Astrocyte of the cerebellum (primary cell): Measurements from ENCODE around the gene ZBTB20.
A peak's percentile ranks its signal among the peaks of the same experiment; 100 is the strongest.

Source experiments
- DNase-seq: peaks from one replicate; pipeline ENCODE4 v3.0.0-alpha.2; 2011; ENCODE audit warnings: low read depth
- H3K4me3 ChIP-seq: 2 replicates; pipeline ENCODE4 v1.5.1; 2011; ENCODE audit warnings: mild to moderate bottlenecking, low read depth, low read length, moderate library complexity
- CTCF ChIP-seq: IDR thresholded peaks from 2 replicates; pipeline ENCODE4 v1.5.1; 2012; ENCODE audit warnings: low read length, low read depth, moderate library complexity, mild to moderate bottlenecking; ENCODE audit errors: missing control alignments
- in situ Hi-C: cut with HindIII; loops from 2 replicates; pipeline ENCODE4 v1.10.0; 2017; ENCODE audit warnings: low sequenced_read_pairs

ZBTB20 gene

GRCh38 chr3:114428044-114428595 lies 719.0 kb downstream of the ZBTB20 start:
- in situ Hi-C loops, result no loop called here
- no peak for TF ChIP-seq CTCF
- DNase-seq, result no peak

GRCh38 chr3:114427285-114428043 lies 719.6 kb downstream of the ZBTB20 start:
- in situ Hi-C loops, result no loop called here
- no peak overlapping the region for H3K4me3 ChIP-seq
- no peak for DNase-seq
- TF ChIP-seq CTCF, result no peak

More at GRCh38 chr3:114428044-114428595, 719.0 kb downstream of the ZBTB20 start:
- no peak overlapping the region for H3K4me3 ChIP-seq

GRCh38 chr3:114424337-114424736 lies 722.8 kb downstream of the ZBTB20 start:
- no peak for TF ChIP-seq CTCF
- in situ Hi-C loops, result no loop called here
- no peak overlapping the region for H3K4me3 ChIP-seq
- no peak for DNase-seq

- no peak overlapping the region for H3K4me3 ChIP-seq
- DNase-seq, result no peak
- in situ Hi-C loops, result no loop called here
- no peak for TF ChIP-seq CTCF
Measured at GRCh38 chr3:114421204-114421603, 725.9 kb downstream of the ZBTB20 start.

- TF ChIP-seq CTCF, result no peak
- in situ Hi-C loops, result no loop called here
- DNase-seq, result no peak
- H3K4me3 ChIP-seq, result no peak overlapping the region
Measured at GRCh38 chr3:114420072-114420471, 727.0 kb downstream of the ZBTB20 start.

GRCh38 chr3:114418724-114419543 lies 728.2 kb downstream of the ZBTB20 start:
- in situ Hi-C loops, result no loop called here
- H3K4me3 ChIP-seq, result no peak overlapping the region
- peak; percentile 70 for DNase-seq
- peak; percentile 56 for TF ChIP-seq CTCF
